Measurements from ENCODE around the gene SSBP3. TPM values are rescaled to one million over a fixed set of nuclear protein-coding genes. Genes with fewer than 3 reads are reported as not detected.

The SSBP3 gene
- total RNA-seq, 1 donor from 2014 or later, result 29.7 TPM

DNA sequence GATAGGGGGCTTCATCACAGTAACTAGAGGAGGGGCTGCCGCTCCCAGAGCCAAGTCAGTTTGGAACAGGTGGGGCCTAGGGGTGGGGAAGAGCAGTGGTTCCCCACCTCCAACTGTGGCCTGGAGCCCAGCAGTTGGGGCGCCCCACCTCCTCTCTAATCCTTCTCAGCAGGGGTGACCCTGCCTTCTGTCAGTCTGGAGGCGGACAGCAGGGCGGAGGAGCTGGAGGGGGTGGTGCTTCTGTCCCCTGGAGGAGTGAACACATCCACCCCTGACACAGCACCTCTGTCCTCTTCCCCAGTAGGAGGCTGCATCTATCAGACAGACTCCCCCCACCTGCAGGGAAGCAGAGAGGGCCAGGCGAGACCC, 132.4 kb downstream of the SSBP3 start:
- TF ChIP-seq, protein P1, sequence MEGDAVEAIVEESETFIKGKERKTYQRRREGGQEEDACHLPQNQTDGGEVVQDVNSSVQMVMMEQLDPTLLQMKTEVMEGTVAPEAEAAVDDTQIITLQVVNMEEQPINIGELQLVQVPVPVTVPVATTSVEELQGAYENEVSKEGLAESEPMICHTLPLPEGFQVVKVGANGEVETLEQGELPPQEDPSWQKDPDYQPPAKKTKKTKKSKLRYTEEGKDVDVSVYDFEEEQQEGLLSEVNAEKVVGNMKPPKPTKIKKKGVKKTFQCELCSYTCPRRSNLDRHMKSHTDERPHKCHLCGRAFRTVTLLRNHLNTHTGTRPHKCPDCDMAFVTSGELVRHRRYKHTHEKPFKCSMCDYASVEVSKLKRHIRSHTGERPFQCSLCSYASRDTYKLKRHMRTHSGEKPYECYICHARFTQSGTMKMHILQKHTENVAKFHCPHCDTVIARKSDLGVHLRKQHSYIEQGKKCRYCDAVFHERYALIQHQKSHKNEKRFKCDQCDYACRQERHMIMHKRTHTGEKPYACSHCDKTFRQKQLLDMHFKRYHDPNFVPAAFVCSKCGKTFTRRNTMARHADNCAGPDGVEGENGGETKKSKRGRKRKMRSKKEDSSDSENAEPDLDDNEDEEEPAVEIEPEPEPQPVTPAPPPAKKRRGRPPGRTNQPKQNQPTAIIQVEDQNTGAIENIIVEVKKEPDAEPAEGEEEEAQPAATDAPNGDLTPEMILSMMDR (IDR thresholded peaks at IDR 0.05), result no peak
- no peaks in the 10 kb centered on the region for H3K9me3 Mint-ChIP-seq
- no peak for DNase-seq
- ChIA-PET CTCF (no interaction called here), POLR2A (no interaction called here)
- no peak overlapping the region for H3K27ac Mint-ChIP-seq
- H3K27me3 Mint-ChIP-seq, result no peaks in the 10 kb centered on the region
- H3K4me3 Mint-ChIP-seq, result no peak overlapping the region
- H3K4me1 Mint-ChIP-seq, result peaks cover 2% of the 10 kb centered on the region
- intact Hi-C loops (cut with micrococcal nuclease), result no loop called here
- peaks cover 3% of the 10 kb centered on the region for H3K36me3 Mint-ChIP-seq (ENCODE audit: low read depth)
- no peak for ATAC-seq (ENCODE audit: low read depth)

DNA sequence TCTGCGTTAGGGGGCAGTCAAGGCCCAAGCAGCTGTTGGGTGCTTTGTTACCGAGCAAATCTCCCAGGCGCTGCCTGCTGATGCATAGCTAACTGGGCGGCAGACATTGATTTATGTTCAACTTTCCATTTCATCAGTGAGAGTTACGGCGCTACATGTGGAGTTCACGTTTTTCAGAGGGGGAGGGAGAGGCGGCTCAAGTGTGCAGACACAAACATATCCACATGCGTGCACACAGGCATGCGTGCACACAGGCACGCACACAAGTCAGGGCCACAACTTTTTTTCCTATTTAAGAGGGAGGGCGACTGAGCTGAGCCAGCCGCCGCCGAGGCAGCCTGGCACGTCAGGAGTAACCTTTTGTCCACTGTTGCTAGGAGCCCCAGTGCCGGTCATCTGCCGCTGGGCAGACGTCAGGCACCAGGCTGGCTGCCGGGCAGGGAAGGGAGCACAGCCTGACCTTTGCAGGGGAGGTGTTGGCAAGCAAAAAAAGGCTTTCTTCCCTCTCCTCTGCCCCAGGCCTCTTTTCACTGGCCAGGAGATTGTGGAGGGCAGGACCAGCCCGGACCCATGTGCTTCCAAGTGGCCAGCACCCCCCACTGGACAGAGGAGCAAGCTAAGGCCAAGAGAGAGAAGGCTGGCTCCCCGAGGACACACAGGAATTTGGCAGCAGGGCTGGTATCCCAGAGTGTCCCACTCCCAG, 133.0 kb downstream of the SSBP3 start:
- Mint-ChIP-seq H3K4me3 (no peak overlapping the region), H3K4me1 (peaks cover 2% of the 10 kb centered on the region), H3K36me3 (ENCODE audit: low read depth) (peaks cover 3% of the 10 kb centered on the region), H3K9me3 (no peaks in the 10 kb centered on the region), H3K27me3 (no peaks in the 10 kb centered on the region), H3K27ac (no peak overlapping the region)
- ChIA-PET CTCF (no interaction called here), POLR2A (no interaction called here)
- TF ChIP-seq, protein P1 (IDR thresholded peaks at IDR 0.05), result no peak
- DNase-seq (no peak), ATAC-seq (ENCODE audit: low read depth) (peak; percentile 62)
- intact Hi-C loops (cut with micrococcal nuclease), result no loop called here

DNA sequence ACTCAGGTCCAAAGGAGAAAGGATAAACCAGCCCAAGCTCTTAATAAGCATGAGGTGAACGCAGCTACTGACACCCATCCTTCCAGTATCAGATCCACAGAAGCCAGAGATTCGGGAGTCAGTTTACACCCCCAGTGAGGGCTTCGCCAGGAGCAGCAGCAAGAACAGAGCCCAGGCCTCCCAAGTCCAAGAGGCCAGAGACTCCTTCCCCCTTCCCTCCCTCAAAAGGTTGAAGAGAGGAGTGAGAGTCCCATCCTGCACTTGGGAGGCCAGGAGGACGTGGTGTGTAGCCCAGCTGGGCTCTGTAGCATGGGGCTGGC, 133.5 kb downstream of the SSBP3 start:
- Mint-ChIP-seq H3K36me3 (ENCODE audit: low read depth) (peaks cover 3% of the 10 kb centered on the region), H3K27ac (no peak overlapping the region), H3K4me3 (no peak overlapping the region), H3K27me3 (no peaks in the 10 kb centered on the region), H3K4me1 (peaks cover 2% of the 10 kb centered on the region), H3K9me3 (no peaks in the 10 kb centered on the region)
- ATAC-seq (ENCODE audit: low read depth), result no peak
- CTCF ChIA-PET, result no interaction called here
- intact Hi-C loops (cut with micrococcal nuclease), result no loop called here
- DNase-seq, result no peak
- POLR2A ChIA-PET, result no interaction called here
- TF ChIP-seq, protein P1 (IDR thresholded peaks at IDR 0.05), result no peak

DNA sequence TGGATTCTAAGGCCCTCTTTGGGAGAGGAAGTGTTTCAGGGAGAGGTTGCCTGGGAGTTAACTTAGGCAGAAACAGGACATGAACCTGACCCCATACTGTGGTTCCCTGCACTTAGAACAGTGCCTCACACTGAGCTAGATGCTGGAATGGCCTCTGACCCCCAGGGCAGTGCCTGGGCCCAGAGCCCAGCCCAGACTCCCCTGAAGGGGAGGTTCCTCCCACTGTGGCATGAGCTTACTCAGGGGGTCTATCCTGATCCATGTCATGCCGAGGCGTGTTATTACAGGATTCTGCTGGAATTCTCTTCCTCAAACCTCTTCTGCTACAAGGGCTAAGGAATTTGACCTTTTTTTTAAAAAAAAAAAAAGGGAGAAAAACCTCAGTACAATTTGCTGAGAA, 134.1 kb downstream of the SSBP3 start:
- ChIA-PET CTCF (no interaction called here), POLR2A (no interaction called here)
- intact Hi-C loops (cut with micrococcal nuclease), result no loop called here
- no peak overlapping the region for H3K4me3 Mint-ChIP-seq
- H3K27me3 Mint-ChIP-seq, result no peaks in the 10 kb centered on the region
- no peak overlapping the region for H3K27ac Mint-ChIP-seq
- no peak for DNase-seq
- peaks cover 1% of the 10 kb centered on the region for H3K36me3 Mint-ChIP-seq (ENCODE audit: low read depth)
- no peaks in the 10 kb centered on the region for H3K9me3 Mint-ChIP-seq
- H3K4me1 Mint-ChIP-seq, result peaks cover 2% of the 10 kb centered on the region
- TF ChIP-seq, protein P1 (IDR thresholded peaks at IDR 0.05), result no peak
- ATAC-seq (ENCODE audit: low read depth), result no peak

DNA sequence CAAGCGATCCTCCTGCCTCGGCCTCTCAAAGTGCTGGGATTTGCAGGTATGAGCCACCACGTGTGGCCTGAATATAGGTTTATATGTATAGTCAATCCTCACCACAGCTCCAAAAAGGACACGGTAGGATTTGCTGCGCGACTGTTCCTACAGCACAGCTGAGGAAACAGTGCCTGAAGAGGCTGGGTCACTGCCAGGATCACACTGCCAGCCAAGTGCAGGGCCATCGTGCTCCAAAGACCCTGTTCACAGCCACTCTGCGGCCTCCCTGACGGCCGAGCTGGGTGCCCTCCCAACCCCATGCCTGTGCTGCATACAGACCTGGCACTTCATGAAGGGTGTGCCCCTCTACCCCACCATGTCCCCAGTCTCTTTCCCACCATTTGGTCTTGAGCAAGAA, 134.9 kb downstream of the SSBP3 start:
- ChIA-PET POLR2A (no interaction called here), CTCF (interaction anchor here (1.2 kb wide), 1 partner anchor 218 kb away, joined by 3 read pairs; no protein-coding TSS in a partner anchor)

More for the DNA sequence above, 134.9 kb downstream of the SSBP3 start:
- ATAC-seq (ENCODE audit: low read depth), result no peak
- H3K36me3 Mint-ChIP-seq (ENCODE audit: low read depth), result no peaks in the 10 kb centered on the region
- peaks cover 2% of the 10 kb centered on the region for H3K4me1 Mint-ChIP-seq
- no peak overlapping the region for H3K4me3 Mint-ChIP-seq
- H3K27me3 Mint-ChIP-seq, result no peaks in the 10 kb centered on the region
- TF ChIP-seq, protein P1 (IDR thresholded peaks at IDR 0.05), result no peak
- no peak overlapping the region for H3K27ac Mint-ChIP-seq
- no peak for DNase-seq
- H3K9me3 Mint-ChIP-seq, result no peaks in the 10 kb centered on the region
- intact Hi-C loops (cut with micrococcal nuclease), result no loop called here

All from activated B cell treated with CpG ODN at 0.5 μM for 24 hours (primary cell).